Neural cell (in vitro differentiated cells): ENCODE results near the gene TNS2.

ENCODE experiments used
- CTCF ChIP-seq: fragments of 450-650 bp; IDR thresholded peaks from 2 replicates; pipeline ENCODE4 v1.5.1; 2014; ENCODE audit warnings: antibody characterized with exemption, mild to moderate bottlenecking, moderate library complexity; ENCODE audit not compliant: poor library complexity, severe bottlenecking
- EP300 ChIP-seq: fragments of 450-650 bp; conservative IDR thresholded peaks from 2 replicates; pipeline ENCODE4 v1.6.1; 2014; ENCODE audit warnings: antibody characterized with exemption, mild to moderate bottlenecking, moderate library complexity; ENCODE audit not compliant: poor library complexity, severe bottlenecking
- EZH2 ChIP-seq: fragments of 200-600, 300-800 bp; shearing (Covaris generic), sonication (generic); IDR thresholded peaks from 2 replicates; pipeline ENCODE4 v1.6.1; 2014; ENCODE audit warnings: antibody characterized with exemption, low read length, borderline replicate concordance, mild to moderate bottlenecking; ENCODE audit not compliant: insufficient read depth, poor library complexity, severe bottlenecking
- MXI1 ChIP-seq: fragments of 450-650 bp; conservative IDR thresholded peaks from 2 replicates; pipeline ENCODE4 v1.6.1; 2014; ENCODE audit warnings: antibody characterized with exemption, mild to moderate bottlenecking; ENCODE audit not compliant: poor library complexity, severe bottlenecking
- POLR2AphosphoS5 ChIP-seq: IDR thresholded peaks from 2 replicates; pipeline ENCODE4 v1.6.1; 2012
- RAD21 ChIP-seq: fragments of 450-650 bp; conservative IDR thresholded peaks from 2 replicates; pipeline ENCODE4 v1.6.1; 2014; ENCODE audit warnings: antibody characterized with exemption, mild to moderate bottlenecking, moderate library complexity
- SMC3 ChIP-seq: fragments of 450-650 bp; conservative IDR thresholded peaks from 2 replicates; pipeline ENCODE4 v1.6.1; 2014; ENCODE audit warnings: antibody characterized with exemption, mild to moderate bottlenecking, moderate library complexity; ENCODE audit not compliant: poor library complexity
- TAF1 ChIP-seq: IDR thresholded peaks from 2 replicates; pipeline ENCODE4 v1.6.1; 2012; ENCODE audit warnings: low read depth
- TF ChIP-seq, protein P1 (sequence below): IDR thresholded peaks from 2 replicates; pipeline ENCODE4 v1.6.1; 2012; ENCODE audit warnings: borderline replicate concordance

DNA sequence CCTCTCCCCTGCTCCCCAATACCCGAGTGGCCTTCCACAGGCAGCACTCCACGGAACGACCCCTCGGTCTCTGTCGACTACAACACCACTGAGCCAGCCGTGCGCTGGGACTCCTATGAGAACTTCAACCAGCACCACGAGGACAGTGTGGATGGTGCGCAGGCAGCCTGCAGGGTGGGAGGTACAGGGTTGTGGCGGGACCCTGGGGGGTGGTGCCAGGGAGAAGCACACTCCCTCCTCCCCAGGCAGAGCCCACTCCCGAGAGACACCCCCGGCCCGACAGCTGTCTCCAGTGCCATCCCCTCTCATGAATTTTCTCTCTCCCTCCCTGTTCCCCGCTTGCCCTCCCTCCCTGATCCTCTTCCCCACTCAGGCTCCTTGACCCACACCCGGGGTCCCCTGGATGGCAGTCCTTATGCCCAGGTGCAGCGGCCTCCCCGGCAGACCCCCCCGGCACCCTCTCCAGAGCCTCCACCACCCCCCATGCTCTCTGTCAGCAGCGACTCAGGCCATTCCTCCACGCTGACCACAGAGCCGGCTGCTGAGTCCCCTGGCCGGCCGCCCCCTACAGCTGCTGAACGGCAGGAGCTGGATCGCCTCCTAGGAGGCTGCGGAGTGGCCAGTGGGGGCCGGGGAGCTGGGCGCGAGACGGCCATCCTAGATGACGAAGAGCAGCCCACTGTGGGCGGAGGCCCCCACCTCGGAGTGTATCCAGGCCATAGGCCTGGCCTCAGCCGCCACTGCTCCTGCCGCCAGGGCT, 9.0 kb downstream of the TNS2 start:
- TF ChIP-seq EZH2 (no peak), CTCF (no peak), RAD21 (no peak), MXI1 (no peak), POLR2AphosphoS5 (no peak), TAF1 (no peak), EP300 (no peak), SMC3 (no peak)
- TF ChIP-seq, protein P1, sequence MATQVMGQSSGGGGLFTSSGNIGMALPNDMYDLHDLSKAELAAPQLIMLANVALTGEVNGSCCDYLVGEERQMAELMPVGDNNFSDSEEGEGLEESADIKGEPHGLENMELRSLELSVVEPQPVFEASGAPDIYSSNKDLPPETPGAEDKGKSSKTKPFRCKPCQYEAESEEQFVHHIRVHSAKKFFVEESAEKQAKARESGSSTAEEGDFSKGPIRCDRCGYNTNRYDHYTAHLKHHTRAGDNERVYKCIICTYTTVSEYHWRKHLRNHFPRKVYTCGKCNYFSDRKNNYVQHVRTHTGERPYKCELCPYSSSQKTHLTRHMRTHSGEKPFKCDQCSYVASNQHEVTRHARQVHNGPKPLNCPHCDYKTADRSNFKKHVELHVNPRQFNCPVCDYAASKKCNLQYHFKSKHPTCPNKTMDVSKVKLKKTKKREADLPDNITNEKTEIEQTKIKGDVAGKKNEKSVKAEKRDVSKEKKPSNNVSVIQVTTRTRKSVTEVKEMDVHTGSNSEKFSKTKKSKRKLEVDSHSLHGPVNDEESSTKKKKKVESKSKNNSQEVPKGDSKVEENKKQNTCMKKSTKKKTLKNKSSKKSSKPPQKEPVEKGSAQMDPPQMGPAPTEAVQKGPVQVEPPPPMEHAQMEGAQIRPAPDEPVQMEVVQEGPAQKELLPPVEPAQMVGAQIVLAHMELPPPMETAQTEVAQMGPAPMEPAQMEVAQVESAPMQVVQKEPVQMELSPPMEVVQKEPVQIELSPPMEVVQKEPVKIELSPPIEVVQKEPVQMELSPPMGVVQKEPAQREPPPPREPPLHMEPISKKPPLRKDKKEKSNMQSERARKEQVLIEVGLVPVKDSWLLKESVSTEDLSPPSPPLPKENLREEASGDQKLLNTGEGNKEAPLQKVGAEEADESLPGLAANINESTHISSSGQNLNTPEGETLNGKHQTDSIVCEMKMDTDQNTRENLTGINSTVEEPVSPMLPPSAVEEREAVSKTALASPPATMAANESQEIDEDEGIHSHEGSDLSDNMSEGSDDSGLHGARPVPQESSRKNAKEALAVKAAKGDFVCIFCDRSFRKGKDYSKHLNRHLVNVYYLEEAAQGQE = no peak
